Effector memory CD4-positive, alpha-beta T cell (primary cell): ENCODE measurements around the gene MDGA2.

ENCODE experiments used
- DNase-seq, 3 donors: peaks; one replicate each; pipeline ENCODE4 v3.0.0-alpha.2; 2020
- H3K27ac ChIP-seq: 2 replicates; pipeline ENCODE4 v1.7.0; 2013; ENCODE audit warnings: mild to moderate bottlenecking, low read length, moderate library complexity; ENCODE audit not compliant: insufficient read depth, poor library complexity, severe bottlenecking
- H3K27me3 ChIP-seq: replicated peaks from 2 replicates; pipeline ENCODE4 v1.7.0; 2013; ENCODE audit warnings: mild to moderate bottlenecking, low read length; ENCODE audit not compliant: insufficient read depth, control insufficient read depth, poor library complexity, severe bottlenecking
- H3K36me3 ChIP-seq: 2 replicates; pipeline ENCODE4 v1.7.0; 2013; ENCODE audit warnings: mild to moderate bottlenecking, low read length, moderate library complexity; ENCODE audit not compliant: control insufficient read depth, insufficient read depth
- H3K4me1 ChIP-seq: 2 replicates; pipeline ENCODE4 v1.7.0; 2013; ENCODE audit warnings: low read length, mild to moderate bottlenecking; ENCODE audit not compliant: control insufficient read depth, insufficient read depth, poor library complexity, severe bottlenecking
- H3K4me3 ChIP-seq: 2 replicates; pipeline ENCODE4 v1.7.0; 2013; ENCODE audit warnings: low read length, low read depth, mild to moderate bottlenecking; ENCODE audit not compliant: insufficient read depth, poor library complexity, severe bottlenecking
- H3K9me3 ChIP-seq: 2 replicates; pipeline ENCODE4 v1.7.0; 2013; ENCODE audit warnings: mild to moderate bottlenecking, low read length, moderate library complexity; ENCODE audit not compliant: control insufficient read depth

The MDGA2 gene

GRCh38 chr14:46894476-46894875 lies 780.9 kb downstream of the MDGA2 start:
- DNase-seq: no peak
- H3K27me3 ChIP-seq: no peaks in the 10 kb centered on the region
- H3K36me3 ChIP-seq: no peaks in the 10 kb centered on the region
- H3K4me1 ChIP-seq: no peaks in the 10 kb centered on the region
- H3K4me3 ChIP-seq: no peak overlapping the region
- no peaks in the 10 kb centered on the region for H3K9me3 ChIP-seq
- no peak overlapping the region for H3K27ac ChIP-seq

- DNase-seq: no peak
- Histone ChIP-seq H3K4me3 (no peak overlapping the region), H3K27me3 (no peaks in the 10 kb centered on the region), H3K27ac (no peak overlapping the region), H3K9me3 (no peaks in the 10 kb centered on the region), H3K4me1 (no peaks in the 10 kb centered on the region), H3K36me3 (no peaks in the 10 kb centered on the region)
Measured at GRCh38 chr14:46887144-46887543, 788.3 kb downstream of the MDGA2 start.

- H3K4me3 ChIP-seq: no peak overlapping the region
- H3K4me1 ChIP-seq: no peaks in the 10 kb centered on the region
- no peak for DNase-seq
- no peaks in the 10 kb centered on the region for H3K27me3 ChIP-seq
- H3K27ac ChIP-seq: no peak overlapping the region
- no peaks in the 10 kb centered on the region for H3K36me3 ChIP-seq
- no peaks in the 10 kb centered on the region for H3K9me3 ChIP-seq
Measured at GRCh38 chr14:46885566-46885965, 789.8 kb downstream of the MDGA2 start.

GRCh38 chr14:46861753-46862152 lies 813.7 kb downstream of the MDGA2 start:
- Histone ChIP-seq H3K4me1 (no peaks in the 10 kb centered on the region), H3K27me3 (no peaks in the 10 kb centered on the region), H3K27ac (no peak overlapping the region), H3K36me3 (no peaks in the 10 kb centered on the region), H3K4me3 (no peak overlapping the region), H3K9me3 (no peaks in the 10 kb centered on the region)
- no peak for DNase-seq

GRCh38 chr14:46840944-46841720 lies 834.3 kb downstream of the MDGA2 start:
- Histone ChIP-seq H3K4me1 (no peaks in the 10 kb centered on the region), H3K4me3 (no peak overlapping the region), H3K36me3 (no peaks in the 10 kb centered on the region), H3K9me3 (no peaks in the 10 kb centered on the region), H3K27me3 (no peaks in the 10 kb centered on the region), H3K27ac (no peak overlapping the region)
- no peak for DNase-seq

- Histone ChIP-seq H3K27ac (no peak overlapping the region), H3K27me3 (no peaks in the 10 kb centered on the region), H3K36me3 (no peaks in the 10 kb centered on the region)
Measured at GRCh38 chr14:46820291-46820690, 855.1 kb downstream of the MDGA2 start.

GRCh38 chr14:46819117-46819516 lies 856.3 kb downstream of the MDGA2 start:
- Histone ChIP-seq H3K27ac (no peak overlapping the region), H3K4me1 (no peaks in the 10 kb centered on the region), H3K4me3 (no peak overlapping the region), H3K27me3 (no peaks in the 10 kb centered on the region), H3K9me3 (no peaks in the 10 kb centered on the region), H3K36me3 (no peaks in the 10 kb centered on the region)
- no peak for DNase-seq

More at GRCh38 chr14:46820291-46820690, 855.1 kb downstream of the MDGA2 start:
- DNase-seq: no peak
- Histone ChIP-seq H3K9me3 (no peaks in the 10 kb centered on the region), H3K4me1 (no peaks in the 10 kb centered on the region), H3K4me3 (no peak overlapping the region)

- Histone ChIP-seq H3K27ac (no peak overlapping the region), H3K9me3 (no peaks in the 10 kb centered on the region), H3K4me3 (no peak overlapping the region), H3K4me1 (no peaks in the 10 kb centered on the region), H3K36me3 (no peaks in the 10 kb centered on the region), H3K27me3 (no peaks in the 10 kb centered on the region)
- DNase-seq: no peak
Measured at GRCh38 chr14:46818147-46818546, 857.3 kb downstream of the MDGA2 start.

GRCh38 chr14:46793144-46793543 lies 882.3 kb downstream of the MDGA2 start:
- DNase-seq: no peak
- no peaks in the 10 kb centered on the region for H3K36me3 ChIP-seq
- no peaks in the 10 kb centered on the region for H3K9me3 ChIP-seq
- no peaks in the 10 kb centered on the region for H3K4me1 ChIP-seq
- H3K4me3 ChIP-seq: no peak overlapping the region
- no peak overlapping the region for H3K27ac ChIP-seq
- H3K27me3 ChIP-seq: no peaks in the 10 kb centered on the region
